Dermis microvascular lymphatic vessel endothelial cell (primary cell): ENCODE measurements around the gene RASGRF2. TPM values are rescaled to one million over a fixed set of nuclear protein-coding genes. Genes with fewer than 3 reads are reported as not detected.
"Not testable (repeated sequence)": the region's sequence is repeated elsewhere in the genome, so short reads cannot be mapped to it uniquely, and the experiment has no call there.

Experiments used
- DNase-seq, 2 donors: peaks; one replicate each; pipeline versions ENCODE4 v3.0.0 to v3.0.0-alpha.2; 2010; ENCODE audit warnings: low read depth in 2 of 2
- total RNA-seq: library from RNA; depleted of rRNA; stranded (reverse); fragments of >200 nt; gene quantifications from 2 replicates; pipeline ENCODE4 v1.2.1, GENCODE V29; 2014

Gene RASGRF2
- total RNA-seq, 1 donor from 2014 or later: 23.2 TPM

DNA sequence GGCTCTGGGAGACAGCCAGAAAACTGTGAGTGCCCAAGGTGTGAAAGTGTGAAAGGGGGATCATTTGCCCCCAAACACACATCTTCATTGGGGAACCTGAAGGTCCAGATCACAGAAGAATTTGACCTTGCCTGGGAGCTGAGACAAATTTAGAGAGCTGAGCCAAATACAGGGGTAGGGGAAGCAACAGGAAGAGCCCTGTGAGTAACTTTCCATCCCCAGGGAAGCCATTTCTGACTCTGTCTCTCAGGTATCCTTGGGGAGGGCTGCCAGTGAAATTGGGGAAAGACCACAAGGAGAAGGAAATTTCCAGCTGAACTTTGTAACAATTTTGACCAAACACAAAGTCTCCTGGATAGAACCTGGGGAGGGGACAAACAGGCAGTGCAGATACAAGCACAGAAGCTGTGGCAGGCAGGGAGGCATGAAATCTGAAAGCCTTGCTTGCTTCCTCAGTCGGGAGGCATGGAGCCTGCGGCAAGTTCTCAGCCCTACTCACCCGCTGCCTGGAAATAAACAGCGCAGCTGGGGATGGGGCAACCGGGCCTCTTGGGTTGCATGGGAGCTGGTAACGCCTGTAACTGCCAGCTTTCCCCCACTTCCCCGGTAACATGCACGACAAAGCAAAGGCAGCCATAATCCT is 309.7 kb downstream of the RASGRF2 start:
- DNase-seq: no peak

DNA sequence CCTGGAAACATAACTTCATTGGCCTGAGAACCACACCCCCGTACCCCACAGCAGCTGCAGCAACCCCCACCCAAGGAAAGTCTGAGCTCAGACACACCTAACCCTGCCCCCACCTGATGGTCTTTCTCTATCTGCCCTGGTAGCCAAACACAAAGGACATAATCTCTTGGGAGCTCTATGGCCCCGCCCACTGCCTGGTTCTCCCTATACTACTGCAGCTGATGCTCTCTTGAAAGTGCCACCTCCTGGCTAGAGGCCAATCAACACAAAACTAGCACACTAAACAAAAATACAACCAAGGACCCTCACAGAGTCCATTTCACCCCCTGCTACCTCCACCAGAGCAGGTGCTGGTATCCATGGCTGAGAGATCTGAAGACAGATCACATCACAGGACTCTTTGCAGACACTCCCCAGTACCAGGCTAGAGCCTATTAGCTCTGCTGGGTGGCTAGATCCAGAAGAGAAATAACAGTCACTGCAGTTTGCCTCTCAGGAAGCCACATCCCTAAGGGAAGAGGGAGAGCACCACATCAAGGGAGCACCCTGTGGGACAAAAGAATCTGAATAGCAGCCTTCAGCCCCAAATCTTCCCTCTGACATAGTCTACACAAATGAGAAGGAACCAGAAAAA is 310.3 kb downstream of the RASGRF2 start:
- not testable (repeated sequence) for DNase-seq
